ENCODE data around the gene COX7B2.

The COX7B2 gene

DNA sequence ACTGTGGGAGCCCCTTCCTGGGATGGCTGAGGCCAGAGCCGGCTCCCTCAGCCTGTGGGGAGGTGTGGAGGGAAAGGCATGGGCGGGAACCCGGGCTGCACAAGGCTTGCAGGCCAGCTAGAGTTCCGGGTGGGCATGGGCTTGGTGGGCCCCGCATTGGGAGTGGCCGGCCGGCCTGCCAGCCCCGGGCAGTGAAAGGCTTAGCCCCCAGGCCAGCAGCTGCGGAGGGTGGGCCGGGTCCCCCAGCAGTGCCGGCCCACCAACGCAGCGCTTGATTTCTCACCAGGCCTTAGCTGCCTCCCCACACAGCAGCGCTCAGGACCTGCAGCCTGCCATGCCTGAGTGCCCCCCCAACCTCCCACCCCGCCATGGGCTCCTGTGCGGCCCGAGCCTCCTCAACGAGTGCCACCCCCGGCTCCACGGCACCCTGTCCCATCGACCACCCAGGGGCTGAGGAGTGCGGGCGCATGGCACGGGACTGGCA is 78.0 kb downstream of the COX7B2 start:
- Histone ChIP-seq H3K36me3 (ENCODE audit: insufficient read depth, low read length) (no peaks in the 10 kb centered on the region), H3K9me3 (ENCODE audit: low read depth, low read length) (no peaks in the 10 kb centered on the region), H3K4me3 (no peak overlapping the region), H3K27ac (no peak overlapping the region), H3K9ac (ENCODE audit: insufficient read length) (no peak overlapping the region)
- DNase-seq (ENCODE audit: low read depth, low spot score) = no peak
- TF ChIP-seq POLR2AphosphoS5 (IDR thresholded peaks at IDR 0.05; ENCODE audit: borderline replicate concordance, low read depth, low read length) (no peak), FOXP2 (optimal IDR thresholded peaks at IDR 0.05; ENCODE audit: control extremely low read depth, extremely low read length, insufficient read depth) (no peak), EZH2 (IDR thresholded peaks at IDR 0.05) (no peak)

GRCh38 chr4:46820154-46820553 is 88.9 kb downstream of the COX7B2 start:
- DNase-seq (ENCODE audit: low read depth, low spot score) = no peak
- Histone ChIP-seq H3K9me3 (ENCODE audit: low read depth, low read length) (no peaks in the 10 kb centered on the region), H3K36me3 (ENCODE audit: insufficient read depth, low read length) (no peaks in the 10 kb centered on the region), H3K4me3 (no peak overlapping the region), H3K9ac (ENCODE audit: insufficient read length) (no peak overlapping the region), H3K27ac (no peak overlapping the region)
- TF ChIP-seq POLR2AphosphoS5 (IDR thresholded peaks at IDR 0.05; ENCODE audit: borderline replicate concordance, low read depth, low read length) (no peak), EZH2 (IDR thresholded peaks at IDR 0.05) (no peak), FOXP2 (optimal IDR thresholded peaks at IDR 0.05; ENCODE audit: control extremely low read depth, extremely low read length, insufficient read depth) (no peak)

GRCh38 chr4:46819095-46819494 is 90.0 kb downstream of the COX7B2 start:
- Histone ChIP-seq H3K4me3 (no peak overlapping the region), H3K9ac (ENCODE audit: insufficient read length) (no peak overlapping the region), H3K9me3 (ENCODE audit: low read depth, low read length) (no peaks in the 10 kb centered on the region), H3K36me3 (ENCODE audit: insufficient read depth, low read length) (no peaks in the 10 kb centered on the region), H3K27ac (no peak overlapping the region)
- no peak for DNase-seq (ENCODE audit: low read depth, low spot score)
- TF ChIP-seq POLR2AphosphoS5 (IDR thresholded peaks at IDR 0.05; ENCODE audit: borderline replicate concordance, low read depth, low read length) (no peak), FOXP2 (optimal IDR thresholded peaks at IDR 0.05; ENCODE audit: control extremely low read depth, extremely low read length, insufficient read depth) (no peak), EZH2 (IDR thresholded peaks at IDR 0.05) (no peak)

DNA sequence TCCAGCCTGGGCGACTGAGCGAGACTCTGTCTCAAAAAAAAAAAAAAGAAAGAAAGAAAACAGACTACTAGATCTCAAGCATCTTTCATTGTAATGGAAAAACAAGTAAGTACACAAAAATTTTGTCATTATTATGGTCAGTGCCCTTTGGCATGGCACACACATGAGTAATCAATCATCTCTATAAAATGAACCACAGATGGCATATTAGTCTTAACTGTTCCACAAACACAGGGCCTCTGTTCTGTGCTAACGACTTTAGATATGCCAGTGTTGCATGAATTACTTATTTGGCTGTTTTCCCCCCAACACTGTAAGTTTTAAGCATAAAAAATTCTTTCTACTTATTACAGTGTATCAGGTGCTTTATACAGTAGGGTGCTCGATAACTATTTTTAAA is 90.4 kb downstream of the COX7B2 start:
- TF ChIP-seq EZH2 (IDR thresholded peaks at IDR 0.05) (no peak), POLR2AphosphoS5 (IDR thresholded peaks at IDR 0.05; ENCODE audit: borderline replicate concordance, low read depth, low read length) (no peak), FOXP2 (optimal IDR thresholded peaks at IDR 0.05; ENCODE audit: control extremely low read depth, extremely low read length, insufficient read depth) (no peak)
- no peak for DNase-seq (ENCODE audit: low read depth, low spot score)
- no peak overlapping the region for H3K4me3 ChIP-seq
- H3K27ac ChIP-seq = no peak overlapping the region
- H3K36me3 ChIP-seq (ENCODE audit: insufficient read depth, low read length) = no peaks in the 10 kb centered on the region
- no peaks in the 10 kb centered on the region for H3K9me3 ChIP-seq (ENCODE audit: low read depth, low read length)
- H3K9ac ChIP-seq (ENCODE audit: insufficient read length) = no peak overlapping the region

DNA sequence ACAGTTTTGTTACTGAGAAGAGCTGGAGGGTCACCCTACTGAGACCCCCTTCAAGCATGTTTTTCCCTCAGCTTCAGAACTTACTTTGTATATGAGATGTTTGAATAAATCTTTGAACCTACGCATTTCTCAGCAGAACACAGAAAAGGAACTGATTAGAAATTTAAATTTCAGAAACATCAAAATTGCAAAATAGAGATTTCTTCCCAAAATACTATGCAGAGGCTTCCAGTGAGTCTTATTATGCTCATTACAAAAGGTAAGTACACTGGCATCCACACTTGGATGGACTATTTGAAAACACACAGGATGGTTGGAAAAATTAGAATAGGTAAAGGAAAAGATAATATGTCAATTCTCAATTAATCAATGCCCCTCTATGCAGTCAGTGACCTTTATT is 91.2 kb downstream of the COX7B2 start:
- no peak overlapping the region for H3K4me3 ChIP-seq
- H3K9ac ChIP-seq (ENCODE audit: insufficient read length) = no peak overlapping the region
- no peaks in the 10 kb centered on the region for H3K36me3 ChIP-seq (ENCODE audit: insufficient read depth, low read length)
- no peak for DNase-seq (ENCODE audit: low read depth, low spot score)
- TF ChIP-seq FOXP2 (optimal IDR thresholded peaks at IDR 0.05; ENCODE audit: control extremely low read depth, extremely low read length, insufficient read depth) (no peak), POLR2AphosphoS5 (IDR thresholded peaks at IDR 0.05; ENCODE audit: borderline replicate concordance, low read depth, low read length) (no peak), EZH2 (IDR thresholded peaks at IDR 0.05) (no peak)
- H3K9me3 ChIP-seq (ENCODE audit: low read depth, low read length) = no peaks in the 10 kb centered on the region
- no peak overlapping the region for H3K27ac ChIP-seq

GRCh38 chr4:46804781-46805413 is 104.1 kb downstream of the COX7B2 start:
- Histone ChIP-seq H3K9ac (ENCODE audit: insufficient read length) (no peak overlapping the region), H3K9me3 (ENCODE audit: low read depth, low read length) (no peaks in the 10 kb centered on the region)
- DNase-seq (ENCODE audit: low read depth, low spot score) = no peak

GRCh38 chr4:46793036-46793435 is 116.0 kb downstream of the COX7B2 start:
- DNase-seq (ENCODE audit: low read depth, low spot score) = no peak
- no peak overlapping the region for H3K9ac ChIP-seq (ENCODE audit: insufficient read length)
- no peak overlapping the region for H3K27ac ChIP-seq
- no peak overlapping the region for H3K4me3 ChIP-seq
- H3K9me3 ChIP-seq (ENCODE audit: low read depth, low read length) = no peaks in the 10 kb centered on the region
- TF ChIP-seq EZH2 (IDR thresholded peaks at IDR 0.05) = no peak
- TF ChIP-seq POLR2AphosphoS5 (IDR thresholded peaks at IDR 0.05; ENCODE audit: borderline replicate concordance, low read depth, low read length) = no peak
- no peak for TF ChIP-seq FOXP2 (optimal IDR thresholded peaks at IDR 0.05; ENCODE audit: control extremely low read depth, extremely low read length, insufficient read depth)
- no peaks in the 10 kb centered on the region for H3K36me3 ChIP-seq (ENCODE audit: insufficient read depth, low read length)

More at GRCh38 chr4:46804781-46805413, 104.1 kb downstream of the COX7B2 start:
- no peak for TF ChIP-seq POLR2AphosphoS5 (IDR thresholded peaks at IDR 0.05; ENCODE audit: borderline replicate concordance, low read depth, low read length)
- no peak for TF ChIP-seq FOXP2 (optimal IDR thresholded peaks at IDR 0.05; ENCODE audit: control extremely low read depth, extremely low read length, insufficient read depth)
- TF ChIP-seq EZH2 (IDR thresholded peaks at IDR 0.05) = no peak
- no peak overlapping the region for H3K4me3 ChIP-seq
- H3K27ac ChIP-seq = no peak overlapping the region
- H3K36me3 ChIP-seq (ENCODE audit: insufficient read depth, low read length) = no peaks in the 10 kb centered on the region

DNA sequence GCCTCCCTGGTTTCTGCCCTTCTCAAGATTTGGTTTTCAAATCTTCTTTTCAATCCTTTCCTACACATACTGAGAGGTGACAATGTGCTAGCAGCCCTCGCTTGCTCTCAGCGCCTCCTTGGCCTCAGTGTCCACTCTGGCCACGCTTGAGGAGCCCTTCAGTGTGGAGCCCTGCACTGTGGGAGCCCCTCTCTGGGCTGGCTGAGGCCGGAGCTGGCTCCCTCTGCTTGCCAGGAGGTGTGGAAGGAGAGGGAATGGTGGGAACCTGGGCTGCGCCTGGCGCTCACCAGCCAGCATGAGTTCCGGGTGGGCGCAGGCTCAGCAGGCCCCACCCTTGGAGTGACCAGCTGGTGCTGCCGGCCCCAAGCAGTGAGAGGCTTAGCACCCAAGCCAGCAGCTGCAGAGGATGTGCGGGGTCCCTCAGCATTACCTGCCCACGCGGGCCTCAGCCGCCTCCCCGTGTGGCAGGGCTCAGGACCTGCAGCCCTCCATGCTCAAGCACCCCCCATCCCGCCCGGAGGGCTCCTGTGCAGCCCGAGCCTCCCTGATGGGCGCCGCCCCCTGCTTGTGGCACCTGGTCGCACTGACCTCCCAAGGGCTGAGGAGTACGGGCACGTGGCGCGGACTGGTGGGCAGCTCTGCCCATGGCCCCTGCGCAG is 127.5 kb downstream of the COX7B2 start:
- no peak overlapping the region for H3K9ac ChIP-seq (ENCODE audit: insufficient read length)
- TF ChIP-seq POLR2AphosphoS5 (IDR thresholded peaks at IDR 0.05; ENCODE audit: borderline replicate concordance, low read depth, low read length) (no peak), FOXP2 (optimal IDR thresholded peaks at IDR 0.05; ENCODE audit: control extremely low read depth, extremely low read length, insufficient read depth) (no peak), EZH2 (IDR thresholded peaks at IDR 0.05) (no peak)

More for the DNA sequence above, 127.5 kb downstream of the COX7B2 start:
- H3K9me3 ChIP-seq (ENCODE audit: low read depth, low read length) = no peaks in the 10 kb centered on the region
- no peak overlapping the region for H3K4me3 ChIP-seq
- no peak for DNase-seq (ENCODE audit: low read depth, low spot score)
- H3K36me3 ChIP-seq (ENCODE audit: insufficient read depth, low read length) = no peaks in the 10 kb centered on the region
- no peak overlapping the region for H3K27ac ChIP-seq

All from SK-N-MC (cell line).